Cardiac muscle cell (in vitro differentiated cells and primary cell): Measurements from ENCODE around the gene CAMSAP2. TPM values are rescaled to one million over a fixed set of nuclear protein-coding genes. Genes with fewer than 3 reads are reported as not detected.
A peak's percentile ranks its signal among the peaks of the same experiment; 100 is the strongest.

ENCODE experiments used
- DNase-seq, 2 donors: peaks; one replicate each; pipeline versions ENCODE4 v3.0.0 to v3.0.0-alpha.2; 2010 to 2017; ENCODE audit warnings: low read depth in 1 of 2, low spot score in 1 of 2
- H3K27ac ChIP-seq: fragments of 200-600 bp; sonication (generic); 2 replicates; pipeline ENCODE4 v1.5.1; 2016
- H3K27me3 ChIP-seq: fragments of 200-600 bp; sonication (generic); 2 replicates; pipeline ENCODE4 v1.6.0; 2016; ENCODE audit warnings: control low read depth
- H3K36me3 ChIP-seq: fragments of 200-600 bp; sonication (generic); 2 replicates; pipeline ENCODE4 v1.5.1; 2016; ENCODE audit warnings: control low read depth
- H3K4me1 ChIP-seq: fragments of 200-600 bp; sonication (generic); 2 replicates; pipeline ENCODE4 v1.8.1; 2017; ENCODE audit warnings: low read depth, mild to moderate bottlenecking, mixed run types
- H3K4me3 ChIP-seq: fragments of 200-600 bp; sonication (generic); 2 replicates; pipeline ENCODE4 v1.5.1; 2016; ENCODE audit warnings: mild to moderate bottlenecking
- H3K9me3 ChIP-seq: fragments of 200-600 bp; sonication (generic); 2 replicates; pipeline ENCODE4 v1.5.1; 2017; ENCODE audit warnings: low read depth, mild to moderate bottlenecking, control low read depth
- CTCF ChIP-seq: IDR thresholded peaks from 2 replicates; pipeline ENCODE4 v1.5.1; 2012; ENCODE audit warnings: low read depth, mild to moderate bottlenecking, low read length
- polyA plus RNA-seq: library from polyadenylated mRNA; unstranded; fragments of >200 nt; fragmentation: Nextera tagmentation; extraction: Ambion mirVana; gene quantifications from 2 replicates; pipeline ENCODE4 v1.2.1, GENCODE V29; 2016
- total RNA-seq: library from RNA; depleted of rRNA; stranded (reverse); fragments of >200 nt; gene quantifications from 2 replicates; pipeline ENCODE4 v1.2.3, GENCODE V29; 2016

CAMSAP2 gene
- total and polyA plus RNA-seq, 2 experiments from 2014 or later: 12.6 to 22.8 TPM

- no peaks in the 10 kb centered on the region for H3K27me3 ChIP-seq
- H3K9me3 ChIP-seq: no peaks in the 10 kb centered on the region
- no peak for TF ChIP-seq CTCF
- no peak overlapping the region for H3K27ac ChIP-seq
- no peak for DNase-seq
- no peaks in the 10 kb centered on the region for H3K36me3 ChIP-seq
- H3K4me3 ChIP-seq: no peak overlapping the region
- H3K4me1 ChIP-seq: no peaks in the 10 kb centered on the region
Observed at GRCh38 chr1:200900877-200901276, 162.2 kb downstream of the CAMSAP2 start.

DNA sequence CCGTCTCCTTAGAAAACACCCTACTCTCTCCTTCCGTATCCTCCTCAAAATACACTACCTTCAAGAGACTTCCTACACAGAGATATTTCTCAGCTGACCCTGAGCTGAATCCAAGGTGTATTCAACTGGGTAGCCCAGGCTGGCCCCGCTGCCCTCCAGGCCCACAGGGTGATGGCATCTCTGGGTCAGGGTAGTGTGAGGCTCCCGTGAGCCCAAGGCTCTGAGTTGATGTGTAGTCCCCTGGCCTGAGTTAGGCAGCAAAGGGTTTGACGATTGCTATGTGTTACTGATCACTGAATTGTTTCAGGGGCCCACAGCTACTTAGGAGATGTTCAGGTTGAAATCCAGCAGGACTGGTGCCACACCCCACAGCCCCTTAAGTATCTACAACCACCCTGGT, 162.7 kb downstream of the CAMSAP2 start:
- H3K36me3 ChIP-seq: no peaks in the 10 kb centered on the region
- DNase-seq: no peak
- no peaks in the 10 kb centered on the region for H3K4me1 ChIP-seq
- H3K27me3 ChIP-seq: no peaks in the 10 kb centered on the region
- H3K9me3 ChIP-seq: no peaks in the 10 kb centered on the region
- no peak overlapping the region for H3K4me3 ChIP-seq
- TF ChIP-seq CTCF: no peak
- H3K27ac ChIP-seq: no peak overlapping the region

GRCh38 chr1:200901796-200902444, 163.2 kb downstream of the CAMSAP2 start:
- Histone ChIP-seq H3K9me3 (no peaks in the 10 kb centered on the region), H3K4me1 (no peaks in the 10 kb centered on the region), H3K36me3 (no peaks in the 10 kb centered on the region), H3K27me3 (no peaks in the 10 kb centered on the region), H3K27ac (no peak overlapping the region), H3K4me3 (no peak overlapping the region)
- DNase-seq: peak in 1 of 2 donors; percentile 46
- no peak for TF ChIP-seq CTCF

GRCh38 chr1:200903793-200904192, 165.1 kb downstream of the CAMSAP2 start:
- no peak for TF ChIP-seq CTCF
- no peaks in the 10 kb centered on the region for H3K4me1 ChIP-seq
- H3K27ac ChIP-seq: no peak overlapping the region
- H3K36me3 ChIP-seq: no peaks in the 10 kb centered on the region
- DNase-seq: no peak
- H3K9me3 ChIP-seq: no peaks in the 10 kb centered on the region
- no peaks in the 10 kb centered on the region for H3K27me3 ChIP-seq
- no peak overlapping the region for H3K4me3 ChIP-seq

DNA sequence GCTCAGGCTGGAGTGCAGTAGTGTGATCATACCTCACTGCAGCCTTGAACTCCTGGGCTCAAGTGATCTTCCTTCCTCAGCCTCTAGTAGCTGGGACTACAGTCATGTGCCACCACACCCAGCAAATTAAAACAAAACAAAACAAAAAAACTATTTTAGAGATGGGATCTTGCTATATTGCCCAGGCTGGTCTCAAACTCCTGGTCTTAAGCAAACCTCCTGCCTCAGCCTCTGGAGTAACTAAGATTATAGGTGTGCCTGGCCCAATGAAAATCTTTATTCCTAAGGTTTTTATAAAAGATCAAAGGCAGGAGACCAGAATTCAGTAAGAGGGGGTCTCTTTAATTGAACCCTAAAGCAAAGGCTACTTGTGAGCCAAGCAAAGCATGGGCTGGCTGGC, 166.1 kb downstream of the CAMSAP2 start:
- no peak for DNase-seq
- H3K27ac ChIP-seq: no peak overlapping the region
- no peak for TF ChIP-seq CTCF
- no peaks in the 10 kb centered on the region for H3K4me1 ChIP-seq
- no peaks in the 10 kb centered on the region for H3K9me3 ChIP-seq
- no peak overlapping the region for H3K4me3 ChIP-seq
- H3K36me3 ChIP-seq: no peaks in the 10 kb centered on the region
- H3K27me3 ChIP-seq: no peaks in the 10 kb centered on the region
